Amniotic stem cell (primary cell): Measurements from ENCODE around the gene CKAP4.

ENCODE experiments used
- DNase-seq: peaks from one replicate; lab custom pipeline; 2025; lab: John Stamatoyannopoulos, UW

The CKAP4 gene

GRCh38 chr12:106239241-106239950, 8.4 kb downstream of the CKAP4 start:
- no peak for DNase-seq

- DNase-seq, result no peak
Measured at GRCh38 chr12:106238146-106238545, 9.7 kb downstream of the CKAP4 start.

- DNase-seq, result no peak
Measured at GRCh38 chr12:106235770-106236169, 12.1 kb downstream of the CKAP4 start.

- no peak for DNase-seq
Measured at GRCh38 chr12:106234449-106234848, 13.4 kb downstream of the CKAP4 start.

GRCh38 chr12:106233011-106233410, 14.8 kb downstream of the CKAP4 start:
- no peak for DNase-seq

- no peak for DNase-seq
Measured at GRCh38 chr12:106229036-106229591, 18.7 kb downstream of the CKAP4 start.

GRCh38 chr12:106228320-106228710, 19.5 kb downstream of the CKAP4 start:
- DNase-seq, result no peak

- DNase-seq, result no peak
Measured at GRCh38 chr12:106227641-106228319, 20.0 kb downstream of the CKAP4 start.

- DNase-seq, result peak; percentile 41
Measured at GRCh38 chr12:106226884-106227640, 20.8 kb downstream of the CKAP4 start.

- no peak for DNase-seq
Measured at GRCh38 chr12:106224355-106224706, 23.5 kb downstream of the CKAP4 start.

- DNase-seq, result peak; percentile 19
Measured at GRCh38 chr12:106223485-106224354, 24.1 kb downstream of the CKAP4 start.

- no peak for DNase-seq
Measured at GRCh38 chr12:106220536-106220935, 27.3 kb downstream of the CKAP4 start.

GRCh38 chr12:106219043-106219442, 28.8 kb downstream of the CKAP4 start:
- DNase-seq, result no peak

- DNase-seq, result no peak
Measured at GRCh38 chr12:106217706-106218105, 30.1 kb downstream of the CKAP4 start.

GRCh38 chr12:106214571-106214970, 33.2 kb downstream of the CKAP4 start:
- DNase-seq, result no peak

- no peak for DNase-seq
Measured at GRCh38 chr12:106213662-106214061, 34.2 kb downstream of the CKAP4 start.

- DNase-seq, result no peak
Measured at GRCh38 chr12:106211973-106212372, 35.8 kb downstream of the CKAP4 start.

GRCh38 chr12:106205208-106206069, 42.4 kb downstream of the CKAP4 start:
- DNase-seq, result no peak

GRCh38 chr12:106204312-106204711, 43.5 kb downstream of the CKAP4 start:
- no peak for DNase-seq

GRCh38 chr12:106197906-106198623, 49.8 kb downstream of the CKAP4 start:
- no peak for DNase-seq
